Stimulated activated CD4-positive, alpha-beta T cell treated with anti-CD3 and anti-CD28 coated beads, Interleukin-4, amount 100 ng/mL, for 1 hour (primary cell): ENCODE data around the gene ITGA6.

Source experiments
- DNase-seq: peaks from one replicate; pipeline ENCODE4 v3.0.0-alpha.2; 2020

ITGA6 gene

DNA sequence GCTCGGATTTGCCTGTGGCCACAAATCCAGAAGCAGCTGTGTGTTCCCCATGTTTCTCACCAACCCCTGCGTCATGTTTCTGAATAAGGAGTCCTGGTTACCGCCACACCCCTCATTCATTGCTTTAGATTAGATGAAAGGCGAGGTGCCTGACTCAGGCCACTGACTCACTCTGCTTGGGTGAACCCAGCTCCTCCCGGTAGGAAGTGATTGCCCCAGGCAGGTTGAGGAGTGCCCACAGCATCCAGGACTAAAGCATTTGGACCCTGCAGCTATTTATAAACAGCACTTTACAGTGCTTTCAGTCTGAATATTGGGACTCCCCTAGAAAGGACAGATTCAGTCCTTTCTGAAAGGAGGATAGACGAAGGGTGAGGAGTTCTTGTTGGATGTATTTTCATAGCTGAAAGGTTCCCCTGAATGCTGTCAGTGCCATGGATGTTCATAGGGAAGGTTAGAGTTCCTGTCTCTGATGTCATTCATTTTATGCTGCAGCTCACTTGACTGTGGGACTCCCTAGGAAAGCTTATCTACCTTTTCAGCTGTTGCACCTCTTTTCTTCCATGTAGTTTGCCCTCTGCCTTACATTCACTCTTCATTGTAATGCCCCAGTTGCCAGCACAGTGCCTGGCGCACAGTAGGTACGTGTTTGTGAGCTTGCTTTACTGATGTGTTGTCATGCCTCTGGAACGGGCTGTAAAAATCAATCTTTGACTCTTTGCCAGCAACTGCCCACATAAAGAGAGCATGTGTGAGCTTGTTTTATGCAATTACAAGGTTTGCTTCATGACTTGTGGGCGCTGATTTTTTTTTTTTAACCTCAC, 14.9 kb downstream of the ITGA6 start:
- peak; percentile 59 for DNase-seq

DNA sequence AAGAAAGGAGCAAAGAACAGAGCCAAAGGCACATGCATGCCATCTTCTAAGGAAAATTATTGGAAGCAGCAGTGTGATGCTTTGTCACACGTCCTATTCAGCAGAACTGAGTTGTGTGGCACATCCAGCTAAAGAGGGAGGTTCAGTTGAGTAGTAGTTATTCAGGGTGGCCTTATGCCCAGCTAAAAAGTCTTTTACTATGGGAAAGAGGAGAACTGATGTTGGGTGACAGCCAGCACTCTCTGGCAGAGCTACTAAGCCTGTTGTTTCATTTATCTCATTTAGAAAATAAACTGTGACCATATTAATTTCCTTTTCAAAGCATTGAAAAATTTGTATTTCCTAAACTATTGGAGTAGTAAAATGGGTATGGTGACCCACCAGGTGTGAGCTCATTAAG, 18.5 kb downstream of the ITGA6 start:
- DNase-seq = no peak

DNA sequence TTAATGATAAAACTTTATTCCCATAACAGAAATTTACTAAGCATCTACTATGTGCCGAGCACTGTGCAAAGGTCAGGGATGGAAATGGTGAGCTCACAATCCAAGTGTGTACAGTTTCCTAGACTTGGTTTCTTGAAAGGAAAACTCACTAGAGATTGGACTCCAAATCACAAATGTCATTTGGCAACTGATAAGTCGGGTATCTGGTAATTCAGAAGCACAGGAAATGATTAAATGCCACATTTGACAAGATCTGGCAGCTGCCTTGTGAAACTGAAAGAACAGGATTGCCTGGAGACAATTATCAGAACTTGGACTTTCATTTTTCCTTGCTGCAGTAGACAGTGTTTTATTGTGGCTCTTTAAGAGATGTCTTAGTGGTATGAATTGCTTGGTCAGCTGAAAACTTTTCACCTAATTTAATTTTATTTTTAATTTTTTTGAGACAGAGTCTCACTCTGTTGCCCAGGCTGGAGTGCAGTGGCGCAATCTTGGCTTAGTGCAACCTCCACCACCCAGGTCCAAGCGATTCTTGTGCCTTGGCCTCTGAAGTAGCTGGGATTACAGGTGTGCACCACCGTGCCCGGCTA, 19.2 kb downstream of the ITGA6 start:
- no peak for DNase-seq

DNA sequence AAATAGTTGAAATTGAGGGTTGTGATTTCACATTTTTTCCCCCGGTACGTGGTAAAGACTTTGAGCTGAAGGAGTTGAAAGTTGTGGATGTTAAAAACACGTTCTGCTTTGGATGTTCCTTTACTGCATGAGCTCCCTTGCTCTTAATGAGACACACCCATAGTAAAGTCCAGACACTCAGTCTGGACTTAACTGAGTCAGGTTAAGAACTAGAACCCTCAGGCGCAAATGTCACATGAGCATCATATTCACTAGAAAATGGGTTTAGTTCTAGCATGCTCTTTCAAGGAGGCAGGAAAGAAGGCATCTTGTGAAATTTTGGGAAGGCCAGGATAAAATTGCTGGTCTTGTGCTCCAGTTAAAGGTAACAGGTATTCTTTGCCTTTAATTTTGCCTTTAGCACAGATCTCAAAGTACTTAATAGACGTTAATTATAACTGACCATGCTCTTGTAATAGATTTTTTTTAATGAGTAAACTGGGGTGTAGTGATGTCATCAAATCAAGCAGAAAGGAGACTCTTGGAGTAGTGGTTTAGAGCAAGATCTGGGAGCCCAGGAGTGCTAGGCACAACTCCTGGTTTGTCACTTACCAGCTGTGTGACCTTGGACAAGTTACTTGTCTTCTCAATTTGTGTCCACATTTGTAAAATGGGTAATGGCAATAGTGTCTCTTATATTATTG, 20.6 kb downstream of the ITGA6 start:
- DNase-seq = no peak

DNA sequence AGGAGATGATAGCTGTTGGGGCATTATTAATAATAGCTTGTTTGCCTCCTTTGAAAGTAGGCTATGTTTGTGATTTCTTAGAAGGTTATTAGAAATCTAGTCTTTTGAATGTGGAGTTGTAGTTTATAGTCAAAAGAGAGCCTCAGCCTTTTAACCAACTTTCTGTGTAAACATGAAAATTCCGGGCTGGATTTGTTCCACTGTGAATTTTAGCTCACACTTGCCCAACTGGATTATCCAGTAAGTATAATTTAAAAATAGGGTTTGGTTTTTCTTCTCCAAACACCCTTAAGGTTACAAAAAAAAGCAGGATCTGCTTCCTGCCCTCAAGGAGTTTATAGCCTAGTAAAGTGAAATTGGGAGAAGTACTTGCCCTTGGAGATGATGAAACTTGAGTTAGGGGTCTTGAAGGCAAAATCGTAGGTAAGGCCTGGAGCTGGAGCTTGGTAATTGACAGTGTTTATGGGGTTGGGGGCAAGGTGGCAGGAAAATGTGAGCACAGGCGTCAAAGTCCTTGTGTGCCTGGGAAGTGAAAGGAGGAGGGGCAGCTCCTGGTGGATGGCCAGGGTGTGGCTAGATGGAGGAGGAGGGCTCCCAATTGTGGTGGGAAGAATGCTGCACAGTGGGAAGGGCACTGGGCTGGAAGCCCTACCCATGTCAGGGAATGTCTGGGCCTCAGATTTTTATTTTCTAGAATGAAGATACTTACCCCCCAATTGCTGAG, 21.3 kb downstream of the ITGA6 start:
- no peak for DNase-seq

DNA sequence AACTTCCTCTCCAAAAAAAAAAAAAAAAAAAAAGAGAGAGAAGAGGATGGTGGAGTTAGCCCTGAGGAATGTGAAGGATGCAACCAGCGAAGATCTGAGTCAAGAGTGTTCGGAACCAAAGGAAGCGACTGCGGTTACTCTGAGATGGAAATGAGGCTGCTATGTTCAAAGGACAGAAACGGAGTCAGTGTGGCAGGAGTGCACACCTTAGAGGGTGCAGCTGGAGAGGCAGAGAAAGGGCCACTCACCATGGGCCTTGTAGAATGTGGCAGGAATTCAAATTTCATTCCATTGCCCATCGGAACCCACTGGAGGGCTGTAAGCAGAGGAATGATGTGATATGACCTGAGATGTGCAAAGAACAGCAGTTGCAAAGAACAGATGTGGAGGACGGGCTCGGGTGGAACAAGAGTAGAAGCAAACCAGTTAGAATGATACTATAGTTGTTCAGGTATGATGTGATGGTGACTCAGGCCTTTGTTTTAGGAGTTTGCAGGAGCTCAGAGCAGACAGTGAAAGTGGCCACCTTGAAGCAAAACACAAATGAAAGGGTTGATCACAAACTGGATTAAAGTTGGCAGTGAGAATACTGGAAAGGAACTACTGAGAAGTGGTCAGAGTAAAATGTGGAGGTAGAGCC, 22.6 kb downstream of the ITGA6 start:
- no peak for DNase-seq

DNA sequence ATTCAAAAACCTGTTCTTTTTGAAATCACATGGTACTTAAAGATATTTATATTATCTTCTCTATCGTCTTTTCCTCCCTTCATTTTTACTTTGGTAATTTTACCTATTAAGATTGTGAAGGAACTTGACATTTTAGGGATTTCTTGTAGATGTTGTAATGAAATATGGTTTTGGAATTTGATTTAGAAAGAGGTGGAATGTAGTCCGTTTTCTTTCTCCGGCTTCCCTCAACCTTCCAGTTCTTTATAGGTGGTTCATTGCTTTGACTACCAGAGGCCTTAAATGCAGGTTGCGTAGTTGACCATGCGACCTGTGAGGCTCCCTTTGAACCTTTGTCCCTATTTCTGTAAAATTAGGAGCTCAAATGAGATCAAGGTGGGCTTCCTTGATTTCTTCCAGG, 24.5 kb downstream of the ITGA6 start:
- no peak for DNase-seq

DNA sequence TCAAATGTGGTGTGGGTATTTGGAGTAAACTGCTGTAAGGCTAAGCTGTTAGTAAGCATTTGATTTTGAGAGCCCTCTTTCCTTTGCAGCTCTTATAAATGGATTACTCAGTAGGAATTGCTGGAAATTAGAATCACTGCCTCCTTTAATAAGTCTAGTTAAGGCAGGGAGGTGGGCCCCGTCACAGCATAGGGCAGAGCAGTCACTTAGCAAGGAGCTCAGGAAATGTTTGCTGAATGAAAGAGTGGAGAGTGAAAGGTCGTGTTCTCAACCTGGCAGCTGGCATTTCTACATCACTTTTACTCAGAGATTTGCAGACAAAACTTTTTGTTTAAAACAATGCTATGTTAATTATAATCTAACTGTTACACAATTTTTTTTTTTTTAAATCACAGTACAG, 25.5 kb downstream of the ITGA6 start:
- DNase-seq = no peak

DNA sequence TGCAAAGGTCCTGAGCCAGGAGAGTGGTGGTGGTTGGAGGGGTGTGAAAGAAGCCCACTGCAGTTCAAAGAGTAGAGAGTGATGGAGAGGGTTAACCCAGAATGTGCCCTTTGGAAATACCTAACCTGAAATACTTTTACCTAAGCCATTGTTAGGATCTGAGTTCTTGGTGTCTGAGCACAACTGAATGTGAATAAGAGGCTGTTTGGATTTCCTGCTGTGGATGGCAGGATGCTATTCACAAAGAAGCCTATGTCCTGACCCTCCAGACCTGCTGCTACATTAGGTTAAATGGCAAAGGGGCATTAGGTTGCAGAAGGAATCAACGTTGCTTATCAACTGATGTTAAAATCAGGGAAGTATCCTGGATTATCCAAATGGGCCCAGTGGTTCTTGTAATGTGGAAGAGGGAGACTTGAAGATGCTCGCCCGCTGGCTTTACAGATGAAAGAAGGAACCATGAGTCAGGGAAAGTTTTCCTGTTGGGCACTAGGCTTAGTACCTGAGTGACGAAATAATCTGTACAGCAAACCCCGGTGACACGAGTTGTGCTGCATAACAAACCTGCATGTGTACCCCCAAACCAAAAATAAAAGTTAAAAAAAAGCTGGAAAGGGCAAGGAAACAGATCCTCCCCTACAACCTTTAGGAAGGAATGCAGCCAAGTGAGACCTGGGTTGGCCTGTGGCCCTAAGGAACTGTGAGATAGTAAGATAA, 27.2 kb downstream of the ITGA6 start:
- no peak for DNase-seq

DNA sequence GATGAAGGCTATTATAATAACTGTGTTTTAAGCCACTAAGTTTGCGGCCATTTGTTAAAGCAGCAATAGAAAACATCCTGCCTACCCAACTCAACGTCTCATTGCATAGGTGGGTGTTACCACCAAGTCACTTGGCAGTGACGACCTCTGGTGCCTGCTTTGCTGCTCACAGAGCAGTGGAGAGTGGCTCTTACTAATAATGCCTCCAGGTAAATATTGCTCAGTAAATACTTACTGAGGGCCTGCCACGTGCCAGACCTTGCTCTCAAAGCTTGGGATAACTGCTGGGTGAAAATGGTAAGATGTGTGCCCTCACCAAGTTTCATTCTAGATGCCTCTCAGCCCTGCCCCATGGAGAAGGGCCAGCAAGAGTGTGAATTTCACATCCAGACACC, 27.7 kb downstream of the ITGA6 start:
- DNase-seq = no peak

DNA sequence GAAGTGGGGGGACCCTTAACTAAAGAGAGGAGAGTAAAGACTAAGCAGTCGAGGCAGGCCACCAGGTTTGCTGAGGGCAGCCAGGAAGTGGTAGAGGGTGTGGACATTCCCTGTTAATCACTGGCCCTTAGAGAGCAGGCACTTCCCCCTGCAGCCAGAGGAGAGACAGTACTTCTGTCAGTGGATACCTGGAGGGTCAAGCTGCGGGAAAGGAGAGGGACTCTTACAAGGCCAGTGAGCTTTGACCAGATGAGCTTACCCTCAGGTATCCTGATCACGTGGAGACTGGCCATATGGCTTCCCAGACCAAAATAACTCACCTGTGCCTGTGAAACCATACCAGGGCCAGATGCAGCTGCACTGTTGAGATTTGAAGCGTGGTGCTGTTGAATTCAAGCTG, 28.6 kb downstream of the ITGA6 start:
- no peak for DNase-seq

DNA sequence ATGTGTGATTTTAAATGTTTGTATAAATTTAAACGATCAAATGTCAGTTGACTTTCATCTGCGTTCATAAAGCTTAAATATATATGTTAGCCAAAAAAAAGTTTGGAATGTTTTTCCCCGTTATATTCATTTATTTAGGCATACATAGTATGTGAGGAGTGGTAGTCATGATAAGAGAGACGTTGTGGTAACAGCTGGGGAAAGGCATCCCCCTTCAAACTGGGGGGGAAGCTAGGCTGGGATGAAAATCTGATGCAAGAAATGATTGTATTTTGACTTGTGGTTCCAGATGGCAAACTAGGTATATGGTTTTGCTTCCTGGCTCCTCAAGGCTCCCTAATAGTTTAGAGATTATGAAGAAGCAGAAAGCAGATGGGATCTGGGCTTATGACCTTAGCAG, 30.1 kb downstream of the ITGA6 start:
- no peak for DNase-seq

DNA sequence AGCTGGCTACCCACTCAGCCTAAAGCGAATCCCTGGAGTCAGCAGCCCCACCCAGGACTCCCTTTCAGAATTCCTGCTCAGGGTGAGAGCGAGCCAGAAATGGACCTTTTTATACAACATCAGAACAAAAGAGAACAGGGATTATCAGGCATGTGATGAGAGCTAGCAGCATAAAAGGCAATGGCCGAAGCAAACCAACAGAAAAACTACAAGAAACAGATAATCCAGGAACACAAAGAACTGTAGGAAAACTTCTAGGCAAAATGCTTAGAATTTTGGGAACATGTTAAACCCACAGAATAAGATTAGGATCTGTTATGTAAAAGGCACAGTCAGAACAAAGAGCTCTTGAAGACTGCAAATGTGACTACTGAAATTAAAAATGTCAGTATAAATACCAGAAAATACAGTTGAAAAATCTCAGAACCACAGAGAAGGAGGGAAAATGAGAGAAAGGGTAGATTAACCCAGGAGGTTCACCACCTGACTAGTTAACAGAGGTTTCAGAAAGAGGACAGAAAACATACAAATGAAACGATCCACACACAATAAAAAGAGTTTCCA, 31.3 kb downstream of the ITGA6 start:
- DNase-seq = no peak

DNA sequence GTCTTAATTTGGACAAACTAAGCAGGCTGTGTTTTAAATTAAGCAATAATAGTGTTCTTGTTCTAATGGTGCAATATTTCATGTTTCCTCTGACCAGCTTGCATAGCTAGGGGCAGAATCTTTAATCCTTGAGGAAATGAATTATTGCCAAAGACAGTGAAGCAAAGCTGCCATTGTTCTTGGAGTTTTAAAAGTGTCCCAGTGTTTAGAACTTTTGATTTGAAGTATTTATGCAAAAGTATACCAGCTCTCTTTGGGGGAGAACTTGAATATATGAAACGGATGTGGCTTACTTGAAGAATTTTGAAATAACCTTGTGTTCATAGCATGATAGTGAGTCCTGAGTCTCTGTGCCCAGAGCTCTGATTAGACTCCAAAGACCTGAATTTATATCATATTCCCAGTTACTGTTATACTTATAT, 33.4 kb downstream of the ITGA6 start:
- DNase-seq = no peak

DNA sequence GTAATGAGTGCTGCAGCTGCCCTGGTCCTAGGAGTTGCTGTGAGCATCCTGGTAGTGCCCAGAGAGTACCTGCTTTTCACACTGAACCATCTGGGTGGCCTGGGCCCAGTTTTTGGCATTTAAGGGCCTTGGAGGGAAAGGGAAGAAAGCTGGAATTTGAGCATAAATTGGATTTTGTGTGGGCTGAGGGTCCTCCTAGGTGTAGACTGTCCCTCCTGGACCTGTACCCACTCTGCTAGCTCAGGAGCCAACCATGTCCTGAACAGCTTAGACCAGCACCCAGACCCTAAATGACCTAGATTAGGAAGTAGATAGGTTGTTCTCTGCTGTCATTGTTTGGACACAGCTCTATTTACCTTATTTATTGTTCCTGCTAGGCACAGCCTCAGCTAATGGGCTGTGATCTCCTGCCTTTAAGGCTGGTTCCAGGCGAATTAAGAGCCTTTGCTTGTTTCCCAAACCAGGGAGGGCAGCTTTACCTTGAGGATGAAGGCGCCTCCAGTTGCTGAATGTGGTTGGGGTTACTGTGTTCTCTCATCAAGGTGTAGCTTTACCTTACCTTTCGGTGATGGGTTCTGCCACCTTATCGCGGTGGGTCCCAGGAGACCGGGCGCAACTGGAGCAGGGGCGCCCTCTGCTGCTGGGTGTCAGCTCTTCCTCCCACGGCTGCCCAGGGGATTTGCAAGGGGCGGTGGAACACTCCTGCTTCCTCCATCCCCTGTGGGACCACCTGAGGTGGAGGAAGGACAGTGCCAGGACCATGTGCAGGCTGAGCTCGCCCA, 34.4 kb downstream of the ITGA6 start:
- DNase-seq = peak; percentile 84

DNA sequence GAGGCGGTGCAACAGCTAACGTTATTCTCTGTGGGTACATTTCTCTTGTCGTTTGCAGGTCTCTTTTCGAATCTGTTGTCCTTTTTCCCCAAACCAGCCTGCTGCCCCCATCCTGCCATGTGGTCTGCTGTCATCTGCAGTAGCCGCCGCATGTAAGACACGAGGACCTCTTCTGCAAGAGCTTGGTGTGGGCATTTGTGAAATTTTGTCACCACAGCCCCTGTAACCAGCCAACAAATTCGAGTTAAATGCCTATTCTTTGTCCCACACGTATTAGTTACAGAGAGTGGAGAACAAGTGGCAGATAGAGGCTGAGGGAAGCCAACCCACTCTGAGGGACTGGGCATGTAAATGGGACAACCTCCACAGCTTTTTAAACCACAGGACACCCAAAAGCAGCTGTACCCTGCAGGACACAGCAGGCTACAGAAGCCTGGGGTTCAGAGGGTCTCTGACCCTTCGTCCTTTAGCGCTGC, 35.0 kb downstream of the ITGA6 start:
- DNase-seq = no peak

DNA sequence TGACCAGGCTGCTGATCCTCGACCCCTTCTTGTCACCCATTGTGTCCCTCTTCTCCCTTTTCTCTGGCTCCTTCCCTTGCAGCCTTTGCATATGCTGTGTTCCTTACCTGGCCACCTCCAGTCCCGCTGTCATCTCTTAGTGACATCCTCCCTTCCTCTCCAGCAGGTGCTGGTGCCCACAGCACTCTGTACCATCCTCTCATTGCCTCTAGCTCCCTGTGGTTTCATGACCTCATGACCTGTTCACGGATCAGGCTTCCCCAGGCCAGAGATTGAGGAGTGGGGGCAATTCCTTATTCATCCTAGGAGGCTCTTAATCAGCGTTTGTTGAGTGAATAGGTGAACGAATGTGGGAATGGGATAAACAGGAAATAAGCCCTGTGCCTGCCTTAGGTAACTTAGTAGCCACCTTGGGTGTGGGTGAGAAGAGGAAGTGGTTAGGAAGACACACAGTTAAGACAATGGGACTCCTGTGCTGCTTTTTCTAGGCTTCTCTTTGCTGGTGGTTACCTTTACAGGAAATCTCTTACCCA, 35.5 kb downstream of the ITGA6 start:
- no peak for DNase-seq

DNA sequence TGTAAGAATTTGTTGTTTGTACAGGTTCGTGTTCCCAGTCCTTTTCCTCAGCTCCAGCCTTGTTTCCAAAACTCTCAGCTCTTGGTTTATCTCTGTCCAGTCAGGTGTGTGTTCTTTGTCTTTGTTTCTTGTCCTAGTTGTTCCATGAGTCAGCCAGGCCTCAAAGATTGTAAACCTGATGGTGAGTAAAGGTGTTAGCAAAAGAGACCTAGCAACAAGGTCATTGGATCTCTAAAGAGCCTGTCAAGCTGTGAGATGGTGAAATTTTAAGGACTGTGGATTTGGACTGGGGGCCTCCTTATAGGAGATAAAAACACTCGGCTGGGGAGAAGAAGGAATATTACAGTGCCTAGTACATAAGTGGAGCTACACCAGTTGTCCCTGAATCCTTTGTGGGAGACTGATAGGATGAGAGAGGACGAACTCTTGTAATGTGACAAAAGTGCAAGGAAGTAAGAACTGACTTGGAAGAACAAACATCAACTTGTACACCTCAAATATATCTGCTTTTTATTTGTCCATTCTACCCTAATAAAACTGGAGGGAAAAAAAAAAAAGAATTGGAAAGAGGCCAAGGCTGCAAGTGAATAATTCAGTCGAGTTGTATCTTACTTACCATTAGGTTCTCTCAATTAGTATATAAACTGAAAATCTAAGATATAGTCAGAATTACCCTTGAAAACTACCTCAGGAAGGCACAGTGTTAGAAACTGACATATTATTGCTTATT, 37.2 kb downstream of the ITGA6 start:
- DNase-seq = no peak

DNA sequence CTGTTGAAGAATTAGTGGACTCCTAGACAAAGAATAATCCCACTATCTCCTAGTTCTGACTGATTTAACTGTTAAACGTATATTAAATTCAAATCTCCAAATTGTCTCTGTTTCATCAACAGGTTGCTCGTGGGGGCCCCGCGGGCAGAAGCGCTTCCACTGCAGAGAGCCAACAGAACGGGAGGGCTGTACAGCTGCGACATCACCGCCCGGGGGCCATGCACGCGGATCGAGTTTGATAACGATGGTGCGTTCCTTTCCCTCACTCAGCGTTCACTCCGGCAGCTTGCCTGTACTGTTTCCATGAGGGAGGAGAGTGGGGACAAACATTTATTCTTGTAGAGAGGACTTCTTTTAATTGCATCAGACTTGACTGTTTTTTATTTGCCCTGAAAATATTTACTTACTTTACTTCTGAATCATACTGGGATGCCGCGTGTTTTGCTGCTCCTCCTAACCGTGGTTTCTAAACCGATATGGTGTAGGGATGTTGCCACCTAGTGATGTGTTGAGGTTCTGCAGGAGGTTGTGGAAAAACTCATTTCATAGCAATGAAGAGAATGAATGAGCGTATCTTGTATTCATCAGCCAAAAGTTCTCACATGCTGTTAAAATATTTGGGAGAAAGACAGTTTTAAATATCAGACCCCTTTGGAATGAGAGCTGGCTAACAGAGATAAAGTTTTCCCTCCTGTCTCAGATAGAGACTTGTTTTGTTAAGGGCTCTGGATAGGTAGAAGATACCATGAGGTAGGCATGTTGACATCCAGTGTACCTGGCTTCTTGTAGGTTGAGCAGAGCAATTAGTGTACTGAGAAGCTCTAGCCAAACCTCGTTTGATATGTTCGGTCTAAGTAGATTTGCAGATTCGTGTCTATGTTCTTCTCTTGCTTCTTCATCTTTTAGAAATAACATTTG, 38.3 kb downstream of the ITGA6 start:
- peak; percentile 63 for DNase-seq
